SK-N-MC (cell line): Measurements from ENCODE around the gene IGF1R.
A peak's percentile ranks its signal among the peaks of the same experiment; 100 is the strongest.

Source experiments
- DNase-seq: peaks from one replicate; pipeline ENCODE4 v3.0.0-alpha.2; 2011; ENCODE audit warnings: low read depth, low spot score
- H3K27ac ChIP-seq: fragments of 200-600 bp; sonication (generic); 2 replicates; pipeline ENCODE4 v1.5.1; 2016; ENCODE audit warnings: mixed run types
- H3K36me3 ChIP-seq: fragments of 200-600 bp; sonication (generic); 2 replicates; pipeline ENCODE4 v1.6.1; 2017; ENCODE audit warnings: antibody characterized with exemption, low read length, mixed read lengths; ENCODE audit not compliant: insufficient read depth
- H3K4me3 ChIP-seq: fragments of 200-600 bp; sonication (generic); 2 replicates; pipeline ENCODE4 v1.5.1; 2016
- H3K9ac ChIP-seq: fragments of 200-600 bp; sonication (generic); 2 replicates; pipeline ENCODE4 v1.8.0; 2017; ENCODE audit warnings: mixed run types, mixed read lengths; ENCODE audit not compliant: insufficient read length
- H3K9me3 ChIP-seq: fragments of 200-600 bp; sonication (generic); 2 replicates; pipeline ENCODE4 v1.6.1; 2017; ENCODE audit warnings: low read depth, mild to moderate bottlenecking, antibody characterized with exemption, low read length, moderate library complexity, mixed read lengths
- EZH2 ChIP-seq: fragments of 200-600 bp; sonication (generic); IDR thresholded peaks from one replicate; pipeline ENCODE4 v1.6.1; 2017; ENCODE audit warnings: antibody characterized with exemption
- FOXP2 ChIP-seq: optimal IDR thresholded peaks from 2 replicates; pipeline ENCODE3; 2011; ENCODE audit warnings: mild to moderate bottlenecking, moderate library complexity; ENCODE audit not compliant: insufficient read depth; ENCODE audit errors: extremely low read length, control extremely low read depth
- POLR2AphosphoS5 ChIP-seq: IDR thresholded peaks from 2 replicates; pipeline ENCODE4 v1.6.1; 2012; ENCODE audit warnings: mild to moderate bottlenecking, low read depth, low read length, borderline replicate concordance

Gene IGF1R

GRCh38 chr15:98646546-98647025 lies 1.8 kb upstream of the IGF1R start:
- Histone ChIP-seq H3K36me3 (no peaks in the 10 kb centered on the region), H3K9me3 (no peaks in the 10 kb centered on the region), H3K27ac (peak overlapping the region; percentile 6; the same call in 1 of the 2 replicates), H3K9ac (peak overlapping the region; percentile 86), H3K4me3 (peak overlapping the region; percentile 92)
- no peak for DNase-seq
- TF ChIP-seq FOXP2 (no peak), EZH2 (no peak), POLR2AphosphoS5 (no peak)

- H3K4me3 ChIP-seq = peak overlapping the region; percentile 92
- peak overlapping the region; percentile 88 for H3K27ac ChIP-seq
- no peaks in the 10 kb centered on the region for H3K36me3 ChIP-seq
- TF ChIP-seq FOXP2 (no peak), POLR2AphosphoS5 (peak; percentile 53; the same call in 1 of the 2 replicates), EZH2 (no peak)
- peak overlapping the region; percentile 86 for H3K9ac ChIP-seq
- DNase-seq = no peak
- H3K9me3 ChIP-seq = no peaks in the 10 kb centered on the region
These were observed 1.1 kb upstream of the IGF1R start for GRCh38 chr15:98647026-98647773.

- DNase-seq = no peak
- Histone ChIP-seq H3K4me3 (peak overlapping the region; percentile 92), H3K9ac (peak overlapping the region; percentile 82)
These were observed 524 bp downstream of the IGF1R start for GRCh38 chr15:98648654-98649471.

GRCh38 chr15:98649472-98650416 lies 1.4 kb downstream of the IGF1R start:
- Histone ChIP-seq H3K9ac (peak overlapping the region; percentile 82), H3K27ac (no peak overlapping the region), H3K36me3 (no peaks in the 10 kb centered on the region), H3K9me3 (no peaks in the 10 kb centered on the region), H3K4me3 (peak overlapping the region; percentile 92)
- TF ChIP-seq EZH2 (no peak), FOXP2 (no peak), POLR2AphosphoS5 (no peak)
- no peak for DNase-seq

More at GRCh38 chr15:98648654-98649471, 524 bp downstream of the IGF1R start:
- no peaks in the 10 kb centered on the region for H3K9me3 ChIP-seq
- TF ChIP-seq FOXP2 = no peak
- TF ChIP-seq POLR2AphosphoS5 = no peak
- no peak for TF ChIP-seq EZH2
- no peaks in the 10 kb centered on the region for H3K36me3 ChIP-seq
- peak overlapping the region; percentile 83; the same call in 1 of the 2 replicates for H3K27ac ChIP-seq

- Histone ChIP-seq H3K27ac (no peak overlapping the region), H3K4me3 (peak overlapping the region; percentile 92), H3K9me3 (no peaks in the 10 kb centered on the region), H3K9ac (peak overlapping the region; percentile 82), H3K36me3 (no peaks in the 10 kb centered on the region)
- TF ChIP-seq FOXP2 = no peak
- no peak for TF ChIP-seq POLR2AphosphoS5
- no peak for TF ChIP-seq EZH2
- no peak for DNase-seq
These were observed 2.2 kb downstream of the IGF1R start for GRCh38 chr15:98650417-98651035.

GRCh38 chr15:98651036-98651481 lies 2.7 kb downstream of the IGF1R start:
- H3K27ac ChIP-seq = no peak overlapping the region
- peak overlapping the region; percentile 92 for H3K4me3 ChIP-seq

GRCh38 chr15:98651581-98652220 lies 3.4 kb downstream of the IGF1R start:
- Histone ChIP-seq H3K4me3 (peak overlapping the region; percentile 92), H3K27ac (no peak overlapping the region), H3K9me3 (no peaks in the 10 kb centered on the region), H3K36me3 (no peaks in the 10 kb centered on the region), H3K9ac (peak overlapping the region; percentile 82)
- DNase-seq = no peak
- TF ChIP-seq FOXP2 = no peak
- no peak for TF ChIP-seq EZH2
- TF ChIP-seq POLR2AphosphoS5 = no peak

More at GRCh38 chr15:98651036-98651481, 2.7 kb downstream of the IGF1R start:
- peak overlapping the region; percentile 82 for H3K9ac ChIP-seq
- no peaks in the 10 kb centered on the region for H3K36me3 ChIP-seq
- TF ChIP-seq FOXP2 = no peak
- no peak for TF ChIP-seq EZH2
- TF ChIP-seq POLR2AphosphoS5 = no peak
- H3K9me3 ChIP-seq = no peaks in the 10 kb centered on the region
- no peak for DNase-seq
